PC-9 (cell line): Measurements from ENCODE around the gene TRAPPC8.

Source experiments
- EZH2 ChIP-seq: fragments of 200-600 bp; sonication (generic); IDR thresholded peaks from 2 replicates; pipeline ENCODE4 v1.8.0; 2017; ENCODE audit warnings: antibody characterized with exemption, low read depth
- TF ChIP-seq, protein P1 (sequence below): fragments of 200-600 bp; sonication (generic); conservative IDR thresholded peaks from 2 replicates; pipeline ENCODE4 v1.6.1; 2017; ENCODE audit warnings: mixed run types, antibody characterized with exemption, mild to moderate bottlenecking, moderate library complexity

DNA sequence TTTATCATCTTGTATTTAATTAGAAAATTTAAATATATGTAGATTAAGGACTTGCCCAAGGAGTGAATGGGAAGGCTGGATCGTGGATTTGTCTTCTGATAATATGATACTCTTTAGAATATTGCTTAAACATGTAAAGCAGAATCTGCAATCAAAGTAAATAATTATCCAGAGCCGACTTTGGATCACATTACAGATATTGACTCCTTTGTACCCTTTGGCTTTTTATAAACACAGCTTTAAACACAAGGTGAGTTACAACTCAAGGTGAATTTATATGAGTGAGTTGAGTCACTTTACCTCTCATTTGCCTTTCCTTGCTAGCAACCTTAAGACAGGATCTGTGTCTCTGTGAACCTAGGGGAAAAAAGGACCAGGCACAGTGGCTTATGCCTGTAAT is 144.5 kb downstream of the TRAPPC8 start:
- TF ChIP-seq, protein P1, sequence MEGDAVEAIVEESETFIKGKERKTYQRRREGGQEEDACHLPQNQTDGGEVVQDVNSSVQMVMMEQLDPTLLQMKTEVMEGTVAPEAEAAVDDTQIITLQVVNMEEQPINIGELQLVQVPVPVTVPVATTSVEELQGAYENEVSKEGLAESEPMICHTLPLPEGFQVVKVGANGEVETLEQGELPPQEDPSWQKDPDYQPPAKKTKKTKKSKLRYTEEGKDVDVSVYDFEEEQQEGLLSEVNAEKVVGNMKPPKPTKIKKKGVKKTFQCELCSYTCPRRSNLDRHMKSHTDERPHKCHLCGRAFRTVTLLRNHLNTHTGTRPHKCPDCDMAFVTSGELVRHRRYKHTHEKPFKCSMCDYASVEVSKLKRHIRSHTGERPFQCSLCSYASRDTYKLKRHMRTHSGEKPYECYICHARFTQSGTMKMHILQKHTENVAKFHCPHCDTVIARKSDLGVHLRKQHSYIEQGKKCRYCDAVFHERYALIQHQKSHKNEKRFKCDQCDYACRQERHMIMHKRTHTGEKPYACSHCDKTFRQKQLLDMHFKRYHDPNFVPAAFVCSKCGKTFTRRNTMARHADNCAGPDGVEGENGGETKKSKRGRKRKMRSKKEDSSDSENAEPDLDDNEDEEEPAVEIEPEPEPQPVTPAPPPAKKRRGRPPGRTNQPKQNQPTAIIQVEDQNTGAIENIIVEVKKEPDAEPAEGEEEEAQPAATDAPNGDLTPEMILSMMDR: no peak
- no peak for TF ChIP-seq EZH2
